ENCODE measurements around the gene NUDT3.

NUDT3 gene

DNA sequence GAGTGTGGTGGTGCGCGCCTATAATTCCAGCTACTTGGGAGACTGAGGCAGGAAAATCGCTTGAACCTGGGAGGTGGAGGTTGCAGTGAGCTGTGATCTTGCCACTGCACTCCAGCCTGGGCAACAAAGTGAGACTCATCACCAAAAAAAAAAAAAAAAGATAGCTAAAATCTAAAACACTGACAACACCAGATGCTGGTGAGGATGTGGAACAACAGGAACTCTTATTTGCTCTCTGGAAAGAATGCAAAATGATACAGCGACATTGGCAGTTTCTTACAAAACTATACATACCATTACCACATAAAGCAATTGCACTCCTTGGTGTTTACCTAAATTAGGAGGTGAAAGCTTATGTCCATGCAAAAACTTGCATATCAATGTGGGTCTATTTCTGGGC, 80.2 kb downstream of the NUDT3 start:
- TF ChIP-seq, protein P1, sequence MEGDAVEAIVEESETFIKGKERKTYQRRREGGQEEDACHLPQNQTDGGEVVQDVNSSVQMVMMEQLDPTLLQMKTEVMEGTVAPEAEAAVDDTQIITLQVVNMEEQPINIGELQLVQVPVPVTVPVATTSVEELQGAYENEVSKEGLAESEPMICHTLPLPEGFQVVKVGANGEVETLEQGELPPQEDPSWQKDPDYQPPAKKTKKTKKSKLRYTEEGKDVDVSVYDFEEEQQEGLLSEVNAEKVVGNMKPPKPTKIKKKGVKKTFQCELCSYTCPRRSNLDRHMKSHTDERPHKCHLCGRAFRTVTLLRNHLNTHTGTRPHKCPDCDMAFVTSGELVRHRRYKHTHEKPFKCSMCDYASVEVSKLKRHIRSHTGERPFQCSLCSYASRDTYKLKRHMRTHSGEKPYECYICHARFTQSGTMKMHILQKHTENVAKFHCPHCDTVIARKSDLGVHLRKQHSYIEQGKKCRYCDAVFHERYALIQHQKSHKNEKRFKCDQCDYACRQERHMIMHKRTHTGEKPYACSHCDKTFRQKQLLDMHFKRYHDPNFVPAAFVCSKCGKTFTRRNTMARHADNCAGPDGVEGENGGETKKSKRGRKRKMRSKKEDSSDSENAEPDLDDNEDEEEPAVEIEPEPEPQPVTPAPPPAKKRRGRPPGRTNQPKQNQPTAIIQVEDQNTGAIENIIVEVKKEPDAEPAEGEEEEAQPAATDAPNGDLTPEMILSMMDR (IDR thresholded peaks at IDR 0.05; ENCODE audit: extremely low read depth, missing control alignments), result no peak
- no peak for DNase-seq (ENCODE audit: low spot score)

DNA sequence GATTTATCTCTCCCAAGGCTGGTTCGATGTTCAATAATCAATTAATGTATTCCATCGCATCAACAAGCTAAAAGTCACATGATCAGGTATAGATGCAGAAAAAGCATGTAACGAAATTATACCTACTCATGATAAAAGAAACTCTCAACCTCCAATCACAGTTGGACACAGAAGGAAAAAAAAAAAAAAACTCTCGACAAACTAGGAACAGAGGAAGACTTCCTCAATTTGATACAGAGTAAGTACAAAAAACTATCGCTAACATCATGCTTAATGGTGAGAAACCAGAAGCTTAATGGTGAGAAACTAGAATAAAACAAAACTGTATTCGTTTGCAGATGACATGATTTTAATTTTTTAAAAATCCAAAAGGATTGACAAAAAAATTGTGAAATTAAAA, 81.7 kb downstream of the NUDT3 start:
- DNase-seq (ENCODE audit: low spot score), result no peak
- TF ChIP-seq, protein P1 (IDR thresholded peaks at IDR 0.05; ENCODE audit: extremely low read depth, missing control alignments), result no peak

GRCh38 chr6:34308483-34308882, 84.0 kb downstream of the NUDT3 start:
- no peak for DNase-seq (ENCODE audit: low spot score)
- TF ChIP-seq, protein P1 (IDR thresholded peaks at IDR 0.05; ENCODE audit: extremely low read depth, missing control alignments), result no peak

GRCh38 chr6:34305982-34306708, 86.3 kb downstream of the NUDT3 start:
- TF ChIP-seq, protein P1 (IDR thresholded peaks at IDR 0.05; ENCODE audit: extremely low read depth, missing control alignments), result no peak
- no peak for DNase-seq (ENCODE audit: low spot score)

DNA sequence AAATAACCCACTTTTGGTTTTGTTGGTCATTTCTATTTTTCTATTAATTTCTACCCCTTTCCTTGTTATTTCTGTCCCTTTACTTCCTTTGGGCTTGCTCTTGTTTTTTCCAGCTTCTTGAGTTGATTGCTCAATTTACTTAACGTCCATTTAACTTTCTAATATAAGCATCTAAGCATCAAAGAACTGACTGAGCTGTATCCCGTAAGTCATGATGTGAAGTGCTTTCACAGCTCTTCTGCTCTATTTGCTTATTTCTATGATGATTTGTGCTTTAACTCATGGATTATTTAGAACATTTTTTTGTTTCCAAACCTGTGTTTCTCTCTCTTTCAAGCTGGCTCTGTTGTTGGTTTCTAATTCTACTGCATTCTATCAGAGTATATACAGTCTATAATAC, 87.0 kb downstream of the NUDT3 start:
- TF ChIP-seq, protein P1 (IDR thresholded peaks at IDR 0.05; ENCODE audit: extremely low read depth, missing control alignments), result no peak
- no peak for DNase-seq (ENCODE audit: low spot score)

GRCh38 chr6:34304164-34304563, 88.3 kb downstream of the NUDT3 start:
- DNase-seq (ENCODE audit: low spot score), result no peak
- TF ChIP-seq, protein P1 (IDR thresholded peaks at IDR 0.05; ENCODE audit: extremely low read depth, missing control alignments), result no peak

DNA sequence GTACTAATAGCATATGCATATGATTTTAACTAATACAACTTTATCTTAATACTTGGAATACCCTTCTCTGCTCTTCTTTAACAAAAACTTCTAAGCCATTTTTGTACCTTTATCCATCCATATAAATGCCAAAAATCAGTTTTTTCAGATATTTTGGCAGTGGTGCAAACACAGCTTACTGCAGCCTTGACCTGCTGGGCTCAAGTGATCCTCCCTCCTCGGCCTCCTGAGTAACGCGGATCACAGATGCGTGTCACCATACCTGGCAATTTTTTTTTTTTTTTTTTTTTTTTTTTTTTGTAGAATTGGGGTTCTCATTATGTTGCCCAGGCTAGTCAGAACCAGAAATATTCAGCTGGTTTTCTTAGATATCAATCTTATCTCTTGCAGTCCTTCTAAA, 89.5 kb downstream of the NUDT3 start:
- TF ChIP-seq, protein P1 (IDR thresholded peaks at IDR 0.05; ENCODE audit: extremely low read depth, missing control alignments), result no peak
- DNase-seq (ENCODE audit: low spot score), result no peak

All from GM20000 (cell line).